SK-N-SH (cell line): ENCODE data around the gene TP73. TPM values are rescaled to one million over a fixed set of nuclear protein-coding genes. Genes with fewer than 3 reads are reported as not detected.

ENCODE experiments used
- CTCF ChIA-PET: fragments of 300-600, 350-600 bp; formaldehyde crosslinking; extraction: SDS; loops from one replicate; lab custom pipeline; 2021; lab: Yijun Ruan, JAX
- POLR2A ChIA-PET: fragments of 350-600 bp; sonication (Branson Sonifier 250); formaldehyde crosslinking; extraction: SDS; loops from one replicate; lab custom pipeline; 2020; ENCODE audit warnings: antibody characterized with exemption, inconsistent platforms; lab: Yijun Ruan, JAX
- DNase-seq: peaks from one replicate; pipeline ENCODE4 v3.0.0; 2012
- H2AFZ ChIP-seq: fragments of 200-600 bp; sonication (generic); 2 replicates; pipeline ENCODE4 v1.8.1; 2016; ENCODE audit warnings: antibody characterized with exemption, mild to moderate bottlenecking, low read depth
- H3F3A ChIP-seq: fragments of 200-600 bp; sonication (generic); replicated peaks from 2 replicates; pipeline ENCODE3; 2016; ENCODE audit warnings: antibody characterized with exemption, mild to moderate bottlenecking; ENCODE audit not compliant: insufficient read depth
- H3K27ac ChIP-seq, 2 experiments: fragments of 200-500 bp in 1 of 2; fragments of 200-600 bp in 1 of 2; sonication (Bioruptor generic) in 1 of 2; sonication (generic), shearing (Covaris generic) in 1 of 2; 2 replicates each; pipeline versions ENCODE4 v1.5.1 to v1.6.1; 2014 to 2016; ENCODE audit warnings: low read depth in 2 of 2, inconsistent platforms in 1 of 2, low read length in 1 of 2, mild to moderate bottlenecking in 1 of 2, mixed read lengths in 1 of 2
- H3K27me3 ChIP-seq: fragments of 200-600 bp; sonication (generic), shearing (Covaris generic); 2 replicates; pipeline ENCODE4 v1.6.1; 2016; ENCODE audit warnings: mixed run types; ENCODE audit not compliant: insufficient read depth
- H3K36me3 ChIP-seq, 2 experiments: fragments of 200-500 bp in 1 of 2; fragments of 200-600 bp in 1 of 2; sonication (Bioruptor generic) in 1 of 2; sonication (generic) in 1 of 2; replicated peaks in 1 of 2; 2 replicates each; pipeline versions ENCODE3 to v1.5.1; 2014 to 2016; ENCODE audit warnings: low read length in 1 of 2, mild to moderate bottlenecking in 1 of 2; ENCODE audit not compliant: insufficient read depth in 2 of 2, control insufficient read depth in 1 of 2
- H3K4me1 ChIP-seq, 2 experiments: fragments of 200-500 bp in 1 of 2; fragments of 200-600 bp in 1 of 2; sonication (Bioruptor generic) in 1 of 2; sonication (generic), shearing (Covaris generic) in 1 of 2; 2 replicates each; pipeline versions ENCODE4 v1.5.1 to v1.6.1; 2014 to 2016; ENCODE audit warnings: low read depth in 1 of 2, low read length in 1 of 2, mixed run types in 1 of 2; ENCODE audit not compliant: insufficient read depth in 2 of 2, control insufficient read depth in 1 of 2
- H3K4me2 ChIP-seq: fragments of 200-600 bp; sonication (generic), shearing (Covaris generic); 2 replicates; pipeline ENCODE4 v1.6.1; 2017; ENCODE audit warnings: mixed run types
- H3K4me3 ChIP-seq, 2 experiments: fragments of 200-500 bp in 1 of 2; fragments of 200-600 bp in 1 of 2; sonication (Bioruptor generic) in 1 of 2; sonication (generic), shearing (Covaris generic) in 1 of 2; 2 replicates each; pipeline versions ENCODE4 v1.5.1 to v1.8.1; 2014 to 2016; ENCODE audit warnings: low read depth in 2 of 2, inconsistent platforms in 1 of 2, low read length in 1 of 2, mild to moderate bottlenecking in 1 of 2, mixed read lengths in 1 of 2, moderate library complexity in 1 of 2
- H3K79me2 ChIP-seq: fragments of 200-600 bp; sonication (generic); 2 replicates; pipeline ENCODE4 v1.8.1; 2017; ENCODE audit warnings: mild to moderate bottlenecking; ENCODE audit not compliant: insufficient read depth
- H3K9ac ChIP-seq: fragments of 200-600 bp; sonication (generic); 2 replicates; pipeline ENCODE4 v1.6.1; 2017; ENCODE audit warnings: mixed run types
- H3K9me2 ChIP-seq: fragments of 200-600 bp; sonication (generic); 2 replicates; pipeline ENCODE4 v1.6.1; 2017; ENCODE audit warnings: mixed run types
- H3K9me3 ChIP-seq: fragments of 200-600 bp; sonication (generic); 2 replicates; pipeline ENCODE4 v1.6.1; 2017; ENCODE audit warnings: mixed run types, mild to moderate bottlenecking, moderate library complexity
- H4K20me1 ChIP-seq: fragments of 200-600 bp; sonication (generic); 2 replicates; pipeline ENCODE4 v1.6.1; 2017; ENCODE audit warnings: mild to moderate bottlenecking, mixed run types; ENCODE audit not compliant: insufficient read depth
- EP300 ChIP-seq, 2 experiments: IDR thresholded peaks; 2 replicates each; pipeline versions ENCODE4 v1.4.0 to v1.6.1; 2012; ENCODE audit warnings: borderline replicate concordance in 1 of 2, low read depth in 1 of 2, low read length in 1 of 2
- FOSL2 ChIP-seq: IDR thresholded peaks from 2 replicates; pipeline ENCODE4 v1.4.0; 2012; ENCODE audit warnings: low read depth, mild to moderate bottlenecking, moderate library complexity, borderline replicate concordance
- FOXJ3 ChIP-seq: sonication (generic); formaldehyde crosslinking; IDR thresholded peaks from 2 replicates; pipeline ENCODE4 v1.5.1; 2020; ENCODE audit warnings: mild to moderate bottlenecking, missing genetic modification reagents
- FOXM1 ChIP-seq: IDR thresholded peaks from 2 replicates; pipeline ENCODE4 v1.4.0; 2012; ENCODE audit warnings: low read depth, mild to moderate bottlenecking
- GABPA ChIP-seq: IDR thresholded peaks from 2 replicates; pipeline ENCODE4 v1.4.0; 2012; ENCODE audit warnings: low read depth, mild to moderate bottlenecking
- JUND ChIP-seq: IDR thresholded peaks from 2 replicates; pipeline ENCODE4 v1.4.0; 2012
- MAX ChIP-seq: IDR thresholded peaks from 2 replicates; pipeline ENCODE4 v1.4.0; 2012; ENCODE audit warnings: low read depth
- NFIC ChIP-seq: IDR thresholded peaks from 2 replicates; pipeline ENCODE4 v1.4.0; 2012; ENCODE audit warnings: borderline replicate concordance
- NRF1 ChIP-seq: IDR thresholded peaks from 2 replicates; pipeline ENCODE4 v1.6.1; 2012; ENCODE audit warnings: low read depth, mild to moderate bottlenecking, low read length
- POLR2AphosphoS5 ChIP-seq: IDR thresholded peaks from 2 replicates; pipeline ENCODE4 v1.6.1; 2012; ENCODE audit warnings: low read depth, low read length
- REST ChIP-seq: IDR thresholded peaks from 2 replicates; pipeline ENCODE4 v1.6.1; 2012; ENCODE audit warnings: mild to moderate bottlenecking, low read depth, low read length, moderate library complexity
- RFX5 ChIP-seq: IDR thresholded peaks from 2 replicates; pipeline ENCODE4 v1.6.1; 2012; ENCODE audit warnings: mild to moderate bottlenecking, improper control_type of control experiment, low read length
- RXRA ChIP-seq: IDR thresholded peaks from 2 replicates; pipeline ENCODE4 v1.4.0; 2012; ENCODE audit warnings: low read depth, mild to moderate bottlenecking, borderline replicate concordance
- TCF12 ChIP-seq: IDR thresholded peaks from 2 replicates; pipeline ENCODE4 v1.4.0; 2012
- TEAD4 ChIP-seq: IDR thresholded peaks from 2 replicates; pipeline ENCODE4 v1.4.0; 2012; ENCODE audit warnings: mild to moderate bottlenecking, borderline replicate concordance; ENCODE audit not compliant: insufficient read depth
- USF2 ChIP-seq: fragments of 150-350 bp; IDR thresholded peaks from 2 replicates; pipeline ENCODE4 v1.6.1; 2017; ENCODE audit warnings: antibody characterized with exemption, low read length, low read depth, borderline replicate concordance
- YY1 ChIP-seq: IDR thresholded peaks from 2 replicates; pipeline ENCODE4 v1.4.0; 2012; ENCODE audit warnings: low read depth, mild to moderate bottlenecking
- WGBS: methylation state at CpG from one replicate; pipeline ENCODE4 v1.1.6; 2017; ENCODE audit warnings: low lambda C conversion rate; 5-methylcytosine and 5-hydroxymethylcytosine counted together
- polyA plus RNA-seq, 3 experiments: library from polyadenylated mRNA; depleted of rRNA; stranded (reverse); fragments of >200 nt; gene quantifications; 2 replicates each; pipeline ENCODE4 v1.2.3, GENCODE V29; 2012

TP73 gene
- polyA plus RNA-seq, 1 of the 3 experiments (the other 2 are of a cell fraction): 0.64 TPM

GRCh38 chr1:3776231-3776961 lies 124.1 kb downstream of the TP73 start:
- H3F3A ChIP-seq: peaks cover 5% of the 10 kb centered on the region
- no peak overlapping the region for H3K9ac ChIP-seq
- peaks cover 2 to 22% of the 10 kb centered on the region in 2 experiments for H3K36me3 ChIP-seq
- H2AFZ ChIP-seq: no peak overlapping the region
- no peaks in the 10 kb centered on the region for H4K20me1 ChIP-seq
- CTCF ChIA-PET: interaction anchor here (0.6 to 1.7 kb wide), 16 partner anchors 8 to 286 kb away, joined by 3 to 13 read pairs (median 4); no protein-coding TSS in a partner anchor
- WGBS: 94% methylated on average over 12 of the region's 21 CpGs
- H3K9me2 ChIP-seq: no peaks in the 10 kb centered on the region
- no peaks in the 10 kb centered on the region for H3K27me3 ChIP-seq
- TF ChIP-seq FOSL2: no peak
- TF ChIP-seq REST: no peak
- TF ChIP-seq EP300 (IDR thresholded peaks at IDR 0.05; ENCODE audit: borderline replicate concordance in 1 of 2, low read depth in 1 of 2, low read length in 1 of 2): no peak
- TF ChIP-seq USF2: no peak
- TF ChIP-seq, all 33 proteins: peak for 0
- H3K4me3 ChIP-seq: no peak overlapping the region
- H3K27ac ChIP-seq: peak overlapping the region in 1 of 2 experiments; percentile 92; a peak in 2 of 4 replicates
- H3K4me2 ChIP-seq: no peak overlapping the region
- peaks cover 0 to 66% of the 10 kb centered on the region in 2 experiments; a peak in 1 of 4 replicates for H3K4me1 ChIP-seq
- POLR2A ChIA-PET: interaction anchor here (1.0 to 2.2 kb wide), 4 partner anchors 17 to 45 kb away, joined by 3 to 14 read pairs (median 6); partner anchors contain the start of gene LRRC47
- no peak for DNase-seq
- no peaks in the 10 kb centered on the region for H3K9me3 ChIP-seq
- no peaks in the 10 kb centered on the region for H3K79me2 ChIP-seq

- Histone ChIP-seq H3K9ac (no peak overlapping the region), H2AFZ (no peak overlapping the region), H3F3A (peaks cover 5% of the 10 kb centered on the region), H3K27ac (peak overlapping the region in 1 of 2 experiments; percentile 92; a peak in 1 of 4 replicates), H3K79me2 (no peaks in the 10 kb centered on the region), H3K36me3 (peaks cover 8 to 28% of the 10 kb centered on the region in 2 experiments), H3K4me2 (no peak overlapping the region), H3K27me3 (no peaks in the 10 kb centered on the region), H3K9me2 (no peaks in the 10 kb centered on the region), H3K9me3 (no peaks in the 10 kb centered on the region), H3K4me1 (peaks cover 0 to 60% of the 10 kb centered on the region in 2 experiments; a peak in 1 of 4 replicates), H3K4me3 (no peak overlapping the region), H4K20me1 (no peaks in the 10 kb centered on the region)
- ChIA-PET POLR2A (interaction anchor here (1.0 kb wide), 1 partner anchor 18 kb away, joined by 3 read pairs; no protein-coding TSS in a partner anchor), CTCF (no interaction called here)
- WGBS: 100% methylated on average over 4 of the region's 10 CpGs
- no peak for DNase-seq
- TF ChIP-seq JUND: no peak
- no peak for TF ChIP-seq GABPA
- no peak for TF ChIP-seq FOSL2
- no peak for TF ChIP-seq MAX
- TF ChIP-seq NFIC: no peak
- TF ChIP-seq FOXM1: no peak
- no peak for TF ChIP-seq TEAD4
- no peak for TF ChIP-seq FOXJ3
- no peak for TF ChIP-seq YY1
- no peak for TF ChIP-seq USF2
- no peak for TF ChIP-seq TCF12
- no peak for TF ChIP-seq RXRA
- no peak; the same call in 1 of the 2 replicates for TF ChIP-seq POLR2AphosphoS5
- TF ChIP-seq RFX5: no peak
- no peak for TF ChIP-seq NRF1
Measured at GRCh38 chr1:3777078-3777547, 124.8 kb downstream of the TP73 start.
